GM18909 (cell line): Measurements from ENCODE around the gene TTC4.
"Not testable (repeated sequence)": the region's sequence is repeated elsewhere in the genome, so short reads cannot be mapped to it uniquely, and the experiment has no call there.

Experiments used
- ATAC-seq: cut with Tn5 transposase; IDR thresholded peaks from one replicate; pipeline ENCODE4 v1.9.1; 2021; ENCODE audit warnings: mild to moderate bottlenecking; ENCODE audit not compliant: unreplicated experiment, poor library complexity

TTC4 gene

DNA sequence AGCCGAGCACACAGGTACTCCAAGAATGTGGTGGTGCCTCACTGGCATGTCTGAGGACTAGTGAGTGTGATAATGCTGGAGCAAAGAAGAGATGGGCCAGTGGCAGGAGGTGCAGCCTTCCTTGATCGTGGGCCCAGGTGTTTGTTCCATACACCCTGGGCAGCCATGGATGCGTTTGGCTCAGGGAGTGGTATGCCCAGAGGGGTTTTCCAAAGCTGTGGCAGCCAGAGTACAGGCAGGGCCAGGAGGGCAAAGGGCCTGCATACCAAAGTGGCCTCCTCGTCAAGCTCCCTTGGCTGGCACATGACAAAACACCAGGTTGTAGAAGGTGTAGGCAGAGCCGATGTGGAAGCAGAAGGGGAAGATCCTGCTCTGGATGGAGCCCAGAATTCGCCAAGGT lies 29.6 kb downstream of the TTC4 start:
- ATAC-seq, result no peak

- ATAC-seq, result no peak
These were observed 30.2 kb downstream of the TTC4 start for GRCh38 chr1:54745864-54746263.

DNA sequence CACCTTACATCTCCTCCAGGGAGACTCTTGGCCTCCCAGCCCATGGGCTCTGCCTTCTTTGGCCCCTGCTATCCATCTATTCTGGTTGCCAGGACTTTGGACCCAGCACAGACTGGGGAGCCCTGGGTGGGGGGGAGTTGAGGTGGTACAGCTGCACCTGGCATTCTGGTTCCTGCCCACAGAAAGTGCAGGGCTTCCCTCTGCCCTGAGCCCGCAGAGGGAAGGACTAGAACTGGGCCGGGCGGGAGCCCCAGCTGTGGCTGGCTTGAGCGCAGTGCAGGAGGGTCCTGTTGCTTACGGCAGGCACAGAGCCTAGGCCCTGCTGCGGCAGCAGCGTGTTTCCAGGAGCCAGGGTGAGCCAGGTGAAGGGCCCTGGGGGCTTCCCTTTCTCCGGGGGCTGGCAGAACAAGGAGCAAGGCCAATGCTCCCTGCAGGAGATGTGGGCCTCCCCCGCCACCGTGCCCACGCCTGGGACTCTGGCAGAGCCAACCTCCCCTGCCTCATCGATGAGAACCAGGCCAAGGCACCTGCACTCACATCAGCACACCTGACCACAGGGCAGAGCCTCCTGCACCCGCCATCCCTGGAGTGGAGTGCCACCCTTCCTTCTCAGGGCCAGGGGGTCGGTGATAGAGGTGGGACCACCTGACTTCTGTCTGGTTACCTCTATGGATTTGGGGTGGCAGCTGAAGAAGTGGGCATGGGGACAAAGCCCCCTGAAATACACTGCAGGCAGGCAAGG lies 32.6 kb downstream of the TTC4 start:
- no peak for ATAC-seq

DNA sequence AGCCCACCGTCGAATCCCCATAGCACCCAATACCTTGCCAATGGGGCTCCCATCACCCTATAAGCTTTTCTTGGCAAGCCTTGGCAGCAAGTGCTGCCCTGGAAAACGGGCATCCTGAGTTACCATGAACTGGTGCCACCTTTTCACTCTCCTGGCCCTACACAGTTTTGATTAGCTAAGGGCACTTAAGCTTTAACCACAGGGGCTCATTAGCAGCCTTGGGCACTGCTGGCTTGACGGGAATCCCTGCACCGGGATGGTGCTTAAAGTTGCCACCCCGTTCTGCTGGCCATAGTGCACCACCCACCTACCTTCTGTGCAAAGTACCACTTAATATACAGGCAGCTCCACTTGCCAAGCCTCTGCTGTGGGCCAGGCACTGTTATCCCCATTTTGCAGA lies 34.9 kb downstream of the TTC4 start:
- no peak for ATAC-seq

DNA sequence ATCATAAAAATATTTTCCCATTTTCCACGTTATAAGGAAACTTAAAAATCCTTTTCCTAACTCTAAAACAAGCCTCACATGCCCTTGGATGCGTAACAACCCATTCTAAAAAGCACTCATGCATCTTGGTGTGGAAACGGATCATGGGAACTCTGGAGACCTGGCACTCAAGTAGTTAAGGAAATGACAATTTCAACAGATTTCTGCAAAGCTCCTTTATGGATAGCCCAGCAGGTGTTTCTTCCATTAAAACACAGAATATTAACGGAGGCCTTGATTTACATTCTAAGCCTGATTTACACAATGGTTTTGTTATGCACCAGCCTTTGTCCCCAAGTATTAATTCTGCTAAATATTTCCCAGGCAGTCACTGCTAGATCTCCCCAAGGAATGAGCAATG lies 35.8 kb downstream of the TTC4 start:
- ATAC-seq, result no peak

- ATAC-seq, result no peak
These were observed 38.4 kb downstream of the TTC4 start for GRCh38 chr1:54754045-54754444.

DNA sequence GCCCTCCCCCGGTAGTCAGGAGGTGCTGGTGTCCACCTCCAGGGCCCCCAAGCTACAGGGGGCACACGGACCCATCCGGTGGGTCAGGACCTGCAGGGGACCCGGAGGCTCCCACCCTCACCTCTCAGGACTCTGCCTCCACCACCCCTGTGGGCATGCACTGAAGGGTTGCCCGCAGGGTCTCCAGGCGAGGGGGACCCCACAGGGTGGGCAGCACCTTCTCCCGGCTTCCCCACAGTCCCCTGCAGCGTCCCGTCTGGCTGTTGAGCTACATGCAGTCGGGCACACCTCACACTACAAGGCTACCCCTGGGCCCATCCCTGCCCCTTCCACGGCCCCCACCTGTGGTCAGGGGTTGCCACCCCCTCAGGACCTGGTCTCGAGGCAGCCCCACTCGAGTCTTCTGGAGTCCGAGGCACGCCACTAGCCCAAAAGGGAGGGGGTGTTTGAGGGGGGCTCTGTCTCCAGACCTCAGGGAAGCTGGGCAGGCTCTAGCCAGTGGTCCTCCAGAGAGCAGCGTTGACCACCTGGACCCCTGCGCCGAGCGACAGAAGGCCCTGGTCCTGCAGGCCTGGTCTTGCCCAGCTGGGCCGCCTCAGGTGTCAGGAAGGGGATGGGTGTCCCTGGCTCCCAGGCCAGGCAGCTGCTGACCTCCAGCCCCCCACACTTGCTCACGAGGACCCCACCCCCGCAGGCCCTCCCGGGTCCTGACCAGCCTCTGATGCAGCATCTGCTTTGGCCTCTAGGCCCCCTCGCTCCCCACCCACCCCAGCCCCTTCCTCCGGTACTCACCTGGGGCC lies 39.0 kb downstream of the TTC4 start:
- ATAC-seq, result no peak

GRCh38 chr1:54757833-54758232 lies 42.2 kb downstream of the TTC4 start:
- ATAC-seq, result no peak

GRCh38 chr1:54758678-54759348 lies 43.2 kb downstream of the TTC4 start:
- ATAC-seq, result no peak

GRCh38 chr1:54763816-54764132 lies 48.1 kb downstream of the TTC4 start:
- no peak for ATAC-seq

GRCh38 chr1:54764133-54764921 lies 48.7 kb downstream of the TTC4 start, which contains the start of gene PARS2:
PARS2 (minus strand) TSS chr1:54764523; CDS start chr1:54759161, 5,362 bp downstream.
- peak; percentile 96 for ATAC-seq

DNA sequence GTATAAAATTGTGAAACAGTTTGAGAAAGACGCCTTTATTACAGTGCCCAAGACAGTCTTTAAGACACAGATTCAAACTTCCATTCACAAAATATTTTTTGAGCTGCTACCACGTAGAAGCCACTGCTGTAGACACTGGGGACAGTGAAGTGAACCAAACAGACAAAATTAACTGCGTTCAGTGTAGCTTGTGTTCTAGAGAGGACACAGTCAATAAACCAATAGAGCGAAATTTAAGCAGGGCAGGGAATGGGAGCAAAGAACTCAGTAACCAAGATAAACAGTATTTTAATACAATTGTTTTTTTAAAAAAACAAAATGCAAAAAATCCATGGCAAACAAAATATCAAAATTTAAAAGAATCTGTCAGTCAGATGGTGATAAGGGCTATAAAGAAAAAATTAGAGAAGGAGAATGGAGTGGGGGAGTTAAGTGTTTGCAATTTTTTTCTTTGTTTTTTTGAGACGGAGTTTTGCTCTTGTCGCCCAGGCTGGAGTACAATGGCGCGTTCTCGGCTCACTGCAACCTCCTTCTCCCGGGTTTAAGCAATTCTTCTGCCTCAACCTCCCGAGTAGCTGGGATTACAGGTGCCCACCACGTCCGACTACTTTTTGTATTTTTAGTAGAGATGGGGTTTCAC lies 49.4 kb downstream of the TTC4 start:
- ATAC-seq, result peak; percentile 21

GRCh38 chr1:54766726-54767125 lies 51.1 kb downstream of the TTC4 start:
- no peak for ATAC-seq

DNA sequence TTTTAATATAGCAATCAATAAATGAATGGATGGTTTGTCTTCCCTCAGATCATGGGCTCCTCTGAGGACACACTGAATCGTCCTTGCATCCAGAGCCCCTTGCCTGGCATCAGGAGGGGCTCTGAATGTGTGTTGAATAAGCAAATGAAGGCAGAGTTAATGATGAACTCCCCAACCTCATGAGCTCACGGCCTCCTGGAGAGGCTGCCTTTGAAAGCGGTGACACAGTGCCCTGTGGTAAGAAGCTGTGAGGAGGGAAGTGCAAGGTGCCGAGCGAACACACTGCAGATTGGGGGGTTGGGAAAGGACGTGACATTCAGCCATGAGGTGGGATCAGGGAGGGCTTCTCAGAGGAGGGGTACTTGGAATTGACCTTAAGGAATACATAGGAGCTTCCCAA lies 51.9 kb downstream of the TTC4 start:
- no peak for ATAC-seq

DNA sequence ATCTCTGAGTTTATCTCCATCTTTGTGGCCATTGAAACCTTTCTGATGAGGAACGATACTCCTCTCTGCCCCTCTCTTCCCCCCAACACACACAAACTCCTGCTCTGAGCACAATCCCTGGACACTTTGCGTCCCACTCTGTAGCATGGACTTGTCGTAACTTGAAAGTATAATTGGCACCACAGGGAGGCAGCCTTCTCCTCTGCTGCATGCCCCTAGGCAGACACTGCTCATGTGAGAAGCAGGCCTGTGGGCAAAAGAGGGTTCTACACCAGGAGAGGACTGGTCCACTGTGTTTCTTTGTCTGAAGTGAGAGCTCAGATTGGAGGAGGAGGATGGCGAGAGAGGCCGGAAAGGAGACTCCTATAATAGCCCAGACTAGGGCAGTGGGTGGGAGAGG lies 52.4 kb downstream of the TTC4 start:
- no peak for ATAC-seq

- no peak for ATAC-seq
These were observed 57.3 kb downstream of the TTC4 start for GRCh38 chr1:54772951-54773350.

GRCh38 chr1:54774820-54775498 lies 59.3 kb downstream of the TTC4 start:
- no peak for ATAC-seq

GRCh38 chr1:54775828-54776721 lies 60.4 kb downstream of the TTC4 start:
- not testable (repeated sequence) for ATAC-seq

DNA sequence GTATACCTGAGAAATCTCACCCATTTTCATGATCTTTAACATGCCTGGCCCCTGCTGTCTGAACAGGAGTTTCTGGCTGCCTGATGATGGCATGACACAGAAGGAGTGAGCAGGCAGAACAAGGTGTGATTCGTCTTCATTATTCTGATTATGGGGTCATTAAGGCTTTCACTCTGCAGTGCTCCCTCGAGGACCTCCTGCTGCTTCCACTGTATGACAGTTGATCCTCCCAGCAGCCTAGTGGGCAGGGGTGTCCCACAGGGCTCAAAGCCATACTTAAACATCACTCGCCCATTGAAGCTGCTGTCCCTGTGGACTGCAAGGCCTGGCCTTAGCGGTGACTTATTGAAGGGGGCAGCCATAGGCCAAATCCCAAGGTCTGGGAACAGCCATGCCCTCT lies 61.4 kb downstream of the TTC4 start:
- no peak for ATAC-seq
